NCI-H226 (cell line): ENCODE measurements around the gene CTDSP1.

Experiments used
- DNase-seq: peaks from one replicate; pipeline ENCODE4 v3.0.0-alpha.2; 2015

The CTDSP1 gene

DNA sequence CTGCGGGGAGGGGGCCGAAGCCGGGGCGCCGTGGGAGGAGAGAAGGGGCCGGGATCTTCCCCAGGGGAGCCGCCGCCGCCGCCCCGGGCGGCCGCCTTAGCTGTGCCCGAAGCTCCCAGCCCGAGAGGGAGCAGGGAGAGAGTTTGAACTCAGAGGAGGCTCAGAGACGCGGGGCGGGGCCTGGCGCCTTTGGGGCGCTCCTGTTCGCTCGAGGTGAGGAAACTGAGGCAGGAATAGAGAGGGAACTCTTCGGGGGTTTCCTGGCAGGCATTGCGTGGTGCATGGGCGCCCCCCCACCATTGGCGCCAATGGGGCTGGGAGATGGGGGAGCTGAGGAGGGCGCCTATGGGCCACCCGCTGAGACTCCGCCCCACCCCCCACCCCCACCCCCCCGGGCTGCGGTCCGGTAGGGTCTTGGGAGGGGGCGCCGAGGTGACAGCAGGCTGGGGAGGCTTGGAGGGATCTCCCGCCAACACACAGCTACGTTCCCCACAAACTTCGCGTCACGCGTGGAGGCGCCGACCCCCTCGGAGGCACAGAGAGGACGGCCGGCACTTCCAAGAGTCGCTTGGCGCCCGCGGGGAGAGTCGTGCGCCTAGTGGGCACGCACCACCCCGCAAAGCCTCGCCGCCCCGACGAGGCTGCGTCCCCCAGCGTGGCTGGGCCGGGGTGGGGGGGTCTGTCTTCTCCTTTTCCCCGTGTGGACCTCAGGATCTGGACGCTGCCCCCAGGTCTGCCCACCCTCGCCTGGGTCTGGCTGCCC lies 680 bp downstream of the CTDSP1 start:
- no peak for DNase-seq

DNA sequence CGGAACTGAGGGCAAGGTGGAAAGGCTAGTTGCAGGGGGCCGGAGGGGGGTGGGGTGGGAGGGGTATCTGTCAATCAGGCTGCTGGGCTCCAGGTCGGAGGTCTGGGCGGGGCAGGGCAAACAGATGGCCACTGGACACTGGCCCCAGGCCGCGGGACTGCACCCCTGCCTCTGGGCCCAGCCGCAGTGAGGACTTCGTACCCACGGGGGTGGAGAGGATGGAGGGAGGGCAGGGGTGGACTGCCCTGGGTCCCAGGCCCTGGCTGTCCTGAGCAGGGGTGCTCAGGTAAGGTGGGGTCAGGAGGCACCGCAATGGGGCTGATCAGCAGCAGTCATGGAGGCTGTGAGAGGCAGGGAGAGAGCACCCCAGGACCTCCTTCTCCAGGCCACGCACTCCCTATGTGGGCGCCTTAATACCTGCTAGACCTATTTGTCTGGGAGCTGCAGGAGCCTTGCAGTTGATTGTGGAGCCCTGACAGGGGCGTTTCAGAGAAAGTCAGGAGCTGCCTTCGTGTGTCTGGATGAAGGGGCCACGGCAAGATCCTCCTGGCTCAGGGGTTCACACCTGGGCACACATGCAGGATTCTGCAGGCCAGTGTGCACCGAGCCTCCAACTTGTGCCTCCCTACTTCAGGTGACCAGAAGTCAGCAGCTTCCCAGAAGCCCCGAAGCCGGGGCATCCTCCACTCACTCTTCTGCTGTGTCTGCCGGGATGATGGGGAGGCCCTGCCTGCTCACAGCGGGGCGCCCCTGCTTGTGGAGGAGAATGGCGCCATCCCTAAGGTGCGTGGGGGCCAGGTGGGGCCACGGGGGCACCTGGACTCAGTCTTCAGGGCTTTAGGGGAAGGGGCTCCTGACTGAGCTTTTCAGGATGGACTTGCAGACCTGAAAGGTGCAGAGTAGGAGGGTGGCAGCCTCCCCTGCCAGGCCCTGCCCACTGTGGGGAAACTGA lies 1.5 kb downstream of the CTDSP1 start:
- DNase-seq: no peak

DNA sequence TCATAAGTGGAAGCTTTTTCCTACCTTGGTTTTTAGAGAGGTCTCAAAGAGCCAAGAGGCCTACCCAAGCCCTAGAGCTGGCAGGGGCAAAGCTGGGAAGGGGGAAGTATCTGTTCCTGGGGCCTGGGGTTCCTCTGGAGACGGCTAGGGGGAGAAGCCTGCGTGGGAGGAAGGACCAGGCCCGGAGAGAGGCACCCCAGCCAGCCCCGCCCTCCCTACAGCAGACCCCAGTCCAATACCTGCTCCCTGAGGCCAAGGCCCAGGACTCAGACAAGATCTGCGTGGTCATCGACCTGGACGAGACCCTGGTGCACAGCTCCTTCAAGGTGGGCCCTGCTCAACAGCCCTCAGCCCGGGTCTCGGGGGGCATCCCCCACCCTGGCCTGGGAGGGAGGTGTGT lies 2.2 kb downstream of the CTDSP1 start:
- no peak for DNase-seq

DNA sequence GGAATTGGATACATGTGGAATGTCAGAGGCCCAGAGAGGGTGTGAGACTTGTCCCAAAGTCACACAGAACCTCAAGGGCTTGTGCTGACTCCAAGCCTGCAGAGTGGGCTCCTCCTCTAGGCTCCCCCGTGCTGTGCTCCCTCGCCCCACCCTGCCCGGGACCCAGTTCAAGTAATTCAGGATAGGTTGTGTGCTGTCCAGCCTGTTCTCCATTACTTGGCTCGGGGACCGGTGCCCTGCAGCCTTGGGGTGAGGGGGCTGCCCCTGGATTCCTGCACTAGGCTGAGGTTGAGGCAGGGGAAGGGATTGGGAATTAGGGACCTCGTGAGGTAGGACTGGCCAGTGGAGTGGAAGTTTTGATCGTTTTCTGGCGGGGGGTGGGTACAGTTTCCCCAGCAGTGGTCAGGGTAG lies 2.8 kb downstream of the CTDSP1 start:
- DNase-seq: no peak

DNA sequence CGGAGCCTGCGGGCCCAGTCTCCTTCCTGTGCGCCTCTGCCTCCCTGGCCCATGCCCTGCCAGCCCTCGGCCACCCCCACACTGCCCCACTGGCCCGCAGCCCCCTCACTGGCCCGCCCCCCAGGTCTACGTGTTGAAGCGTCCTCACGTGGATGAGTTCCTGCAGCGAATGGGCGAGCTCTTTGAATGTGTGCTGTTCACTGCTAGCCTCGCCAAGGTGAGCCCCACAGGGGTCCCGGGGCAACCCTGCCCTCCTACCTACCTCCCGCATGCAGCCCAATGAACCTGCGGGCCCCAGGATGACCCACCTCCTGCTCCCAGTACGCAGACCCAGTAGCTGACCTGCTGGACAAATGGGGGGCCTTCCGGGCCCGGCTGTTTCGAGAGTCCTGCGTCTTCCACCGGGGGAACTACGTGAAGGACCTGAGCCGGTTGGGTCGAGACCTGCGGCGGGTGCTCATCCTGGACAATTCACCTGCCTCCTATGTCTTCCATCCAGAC lies 3.3 kb downstream of the CTDSP1 start:
- DNase-seq: no peak

DNA sequence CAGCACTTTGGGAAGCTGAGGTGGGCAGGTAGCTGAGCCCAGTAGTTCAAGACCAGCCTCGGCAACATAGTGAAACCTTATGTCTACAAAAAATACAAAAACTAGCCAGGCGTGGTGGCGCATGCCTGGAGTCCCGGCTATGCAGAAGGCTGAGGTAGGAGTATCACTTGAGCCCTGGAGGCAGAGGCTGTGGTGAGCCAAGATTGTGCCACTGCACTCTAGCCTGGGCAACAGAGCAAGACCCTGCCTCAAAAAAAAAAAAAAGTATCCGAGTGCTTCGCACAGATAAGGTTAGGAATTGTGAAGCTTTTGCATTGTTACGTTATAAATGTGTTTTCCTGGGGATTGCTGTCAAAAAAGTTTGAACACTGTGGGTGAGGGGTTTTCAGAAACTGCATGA lies 4.1 kb downstream of the CTDSP1 start:
- DNase-seq: no peak

DNA sequence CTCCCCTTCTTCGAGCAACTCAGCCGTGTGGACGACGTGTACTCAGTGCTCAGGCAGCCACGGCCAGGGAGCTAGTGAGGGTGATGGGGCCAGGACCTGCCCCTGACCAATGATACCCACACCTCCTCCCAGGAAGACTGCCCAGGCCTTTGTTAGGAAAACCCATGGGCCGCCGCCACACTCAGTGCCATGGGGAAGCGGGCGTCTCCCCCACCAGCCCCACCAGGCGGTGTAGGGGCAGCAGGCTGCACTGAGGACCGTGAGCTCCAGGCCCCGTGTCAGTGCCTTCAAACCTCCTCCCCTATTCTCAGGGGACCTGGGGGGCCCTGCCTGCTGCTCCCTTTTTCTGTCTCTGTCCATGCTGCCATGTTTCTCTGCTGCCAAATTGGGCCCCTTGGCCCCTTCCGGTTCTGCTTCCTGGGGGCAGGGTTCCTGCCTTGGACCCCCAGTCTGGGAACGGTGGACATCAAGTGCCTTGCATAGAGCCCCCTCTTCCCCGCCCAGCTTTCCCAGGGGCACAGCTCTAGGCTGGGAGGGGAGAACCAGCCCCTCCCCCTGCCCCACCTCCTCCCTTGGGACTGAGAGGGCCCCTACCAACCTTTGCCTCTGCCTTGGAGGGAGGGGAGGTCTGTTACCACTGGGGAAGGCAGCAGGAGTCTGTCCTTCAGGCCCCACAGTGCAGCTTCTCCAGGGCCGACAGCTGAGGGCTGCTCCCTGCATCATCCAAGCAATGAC lies 4.8 kb downstream of the CTDSP1 start:
- DNase-seq: no peak

DNA sequence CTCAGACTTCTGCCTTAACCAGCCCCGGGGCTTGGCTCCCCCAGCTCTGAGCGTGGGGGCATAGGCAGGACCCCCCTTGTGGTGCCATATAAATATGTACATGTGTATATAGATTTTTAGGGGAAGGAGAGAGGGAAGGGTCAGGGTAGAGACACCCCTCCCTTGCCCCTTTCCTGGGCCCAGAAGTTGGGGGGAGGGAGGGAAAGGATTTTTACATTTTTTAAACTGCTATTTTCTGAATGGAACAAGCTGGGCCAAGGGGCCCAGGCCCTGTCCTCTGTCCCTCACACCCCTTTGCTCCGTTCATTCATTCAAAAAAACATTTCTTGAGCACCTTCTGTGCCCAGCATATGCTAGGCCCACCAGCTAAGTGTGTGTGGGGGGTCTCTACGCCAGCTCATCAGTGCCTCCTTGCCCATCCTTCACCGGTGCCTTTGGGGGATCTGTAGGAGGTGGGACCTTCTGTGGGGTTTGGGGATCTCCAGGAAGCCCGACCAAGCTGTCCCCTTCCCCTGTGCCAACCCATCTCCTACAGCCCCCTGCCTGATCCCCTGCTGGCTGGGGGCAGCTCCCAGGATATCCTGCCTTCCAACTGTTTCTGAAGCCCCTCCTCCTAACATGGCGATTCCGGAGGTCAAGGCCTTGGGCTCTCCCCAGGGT lies 5.5 kb downstream of the CTDSP1 start:
- no peak for DNase-seq

DNA sequence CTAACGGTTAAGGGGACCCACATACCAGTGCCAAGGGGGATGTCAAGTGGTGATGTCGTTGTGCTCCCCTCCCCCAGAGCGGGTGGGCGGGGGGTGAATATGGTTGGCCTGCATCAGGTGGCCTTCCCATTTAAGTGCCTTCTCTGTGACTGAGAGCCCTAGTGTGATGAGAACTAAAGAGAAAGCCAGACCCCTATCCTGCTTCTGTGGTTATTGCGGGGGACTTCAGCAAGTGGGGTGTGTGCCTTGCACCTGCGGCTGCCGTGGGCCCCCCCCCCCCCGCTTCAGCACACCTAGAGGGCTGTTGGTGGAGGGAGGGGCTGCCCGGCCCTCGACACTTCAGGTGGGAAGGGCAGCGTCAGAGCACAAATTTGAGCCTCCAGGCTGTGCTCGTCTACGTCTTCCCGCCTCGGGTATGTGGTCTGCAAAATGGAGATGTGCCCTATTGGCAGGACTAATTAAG lies 6.1 kb downstream of the CTDSP1 start:
- no peak for DNase-seq

DNA sequence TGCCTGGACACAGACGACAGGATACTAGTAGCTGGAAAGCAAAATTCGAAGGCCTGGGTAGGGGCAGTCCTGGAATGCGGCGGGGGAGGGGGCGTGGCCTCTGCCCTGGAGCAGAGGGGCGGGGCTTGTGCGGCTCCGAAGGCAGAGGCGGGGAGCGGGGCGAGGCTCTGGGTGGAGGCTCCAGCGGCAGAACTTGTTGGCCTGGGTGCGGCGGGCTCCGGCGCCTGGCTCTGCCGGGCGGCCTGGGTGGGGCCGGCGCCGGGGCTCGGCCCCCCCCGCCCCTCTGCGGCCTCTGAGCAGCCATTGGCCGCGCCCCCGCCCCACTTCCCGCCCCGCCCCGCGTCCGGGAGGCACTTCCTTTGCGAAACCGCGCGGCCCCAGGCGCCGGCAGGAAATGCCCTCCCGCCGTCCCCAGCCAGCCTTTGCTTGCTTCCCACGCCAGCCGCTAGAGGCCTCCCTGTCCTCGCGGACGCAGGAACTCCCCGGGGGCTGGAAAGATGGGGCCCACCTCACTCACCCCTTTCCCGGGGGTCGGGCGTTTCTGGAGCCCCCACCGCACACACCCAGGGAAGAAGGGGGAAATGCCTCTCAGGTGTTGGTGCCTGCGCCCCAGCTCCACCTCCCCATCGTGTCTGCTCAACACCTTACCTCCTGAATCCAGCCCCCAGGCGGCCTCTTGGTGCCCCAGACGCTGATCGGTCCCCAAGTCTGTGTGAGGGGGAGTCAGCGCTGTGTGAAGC lies 6.7 kb downstream of the CTDSP1 start:
- DNase-seq: peak; percentile 76

DNA sequence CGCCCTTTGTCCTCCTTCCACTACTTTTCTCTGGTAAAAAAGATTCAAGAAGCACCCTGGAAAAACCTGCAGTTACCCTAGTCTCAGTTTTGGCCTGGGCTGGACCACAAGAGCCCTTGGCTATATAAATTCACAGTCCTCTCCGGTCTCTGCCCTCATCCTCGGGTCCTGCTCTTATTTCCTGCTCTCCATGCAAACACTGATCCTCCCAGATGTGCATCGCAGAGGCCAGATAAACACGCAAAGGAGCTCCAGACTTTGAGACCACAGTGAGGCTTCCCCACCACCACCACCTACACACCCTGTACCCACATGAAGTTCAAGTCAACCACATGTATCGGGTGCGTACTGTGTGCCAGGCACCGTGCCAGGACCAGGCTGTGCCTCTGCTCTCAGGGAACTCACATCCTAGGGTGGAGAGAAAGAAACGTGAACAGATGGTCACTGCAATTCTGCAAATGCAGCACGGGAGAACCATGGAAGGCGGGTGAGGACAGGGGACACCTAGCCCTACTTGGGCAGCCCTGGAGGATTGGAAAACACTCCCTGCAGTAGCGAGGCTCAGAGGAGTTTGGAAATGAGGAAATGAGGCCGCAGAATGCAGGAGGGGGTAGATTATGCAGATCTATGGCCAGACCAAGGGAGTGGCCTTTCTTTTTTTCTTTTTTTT lies 7.4 kb downstream of the CTDSP1 start:
- DNase-seq: no peak

DNA sequence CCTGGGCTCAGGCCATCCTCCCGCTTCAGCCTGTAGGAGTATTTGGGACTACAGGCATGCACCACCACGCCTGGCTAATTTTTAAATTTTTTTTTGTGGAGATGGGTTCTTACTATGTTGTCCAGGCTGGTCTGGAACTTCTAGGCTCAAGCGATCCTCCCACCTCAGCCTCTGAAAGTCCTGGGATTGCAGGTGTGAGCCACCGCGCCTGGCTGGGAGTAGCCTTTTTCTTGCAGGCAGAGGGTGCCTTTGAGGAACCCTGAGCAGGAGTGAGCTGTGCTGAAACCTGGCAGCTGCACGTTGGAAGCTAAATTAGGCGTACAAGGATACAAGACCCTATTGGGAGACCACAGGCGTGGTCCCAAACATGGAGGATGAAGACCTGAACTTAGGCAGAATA lies 8.0 kb downstream of the CTDSP1 start:
- no peak for DNase-seq

DNA sequence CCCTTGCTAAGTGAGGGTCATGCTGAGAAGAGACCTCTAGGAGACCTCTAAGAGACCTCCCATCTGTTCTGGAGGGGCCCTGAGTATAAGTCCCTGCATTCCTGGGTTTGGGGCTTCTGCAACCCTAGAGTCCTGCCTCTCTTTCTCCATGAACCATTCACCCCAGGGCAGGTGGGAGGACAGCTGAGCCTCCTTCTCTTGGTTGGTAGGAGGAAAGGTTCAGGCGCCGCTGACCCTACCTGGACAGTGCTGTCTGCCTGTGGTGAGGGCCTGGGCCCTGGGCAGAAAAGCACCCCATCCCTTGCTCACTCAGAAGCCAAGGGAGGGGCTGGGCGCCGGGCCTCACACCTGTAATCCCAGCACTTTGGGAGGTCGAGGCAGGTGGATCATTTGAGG lies 18.7 kb downstream of the CTDSP1 start:
- DNase-seq: no peak

DNA sequence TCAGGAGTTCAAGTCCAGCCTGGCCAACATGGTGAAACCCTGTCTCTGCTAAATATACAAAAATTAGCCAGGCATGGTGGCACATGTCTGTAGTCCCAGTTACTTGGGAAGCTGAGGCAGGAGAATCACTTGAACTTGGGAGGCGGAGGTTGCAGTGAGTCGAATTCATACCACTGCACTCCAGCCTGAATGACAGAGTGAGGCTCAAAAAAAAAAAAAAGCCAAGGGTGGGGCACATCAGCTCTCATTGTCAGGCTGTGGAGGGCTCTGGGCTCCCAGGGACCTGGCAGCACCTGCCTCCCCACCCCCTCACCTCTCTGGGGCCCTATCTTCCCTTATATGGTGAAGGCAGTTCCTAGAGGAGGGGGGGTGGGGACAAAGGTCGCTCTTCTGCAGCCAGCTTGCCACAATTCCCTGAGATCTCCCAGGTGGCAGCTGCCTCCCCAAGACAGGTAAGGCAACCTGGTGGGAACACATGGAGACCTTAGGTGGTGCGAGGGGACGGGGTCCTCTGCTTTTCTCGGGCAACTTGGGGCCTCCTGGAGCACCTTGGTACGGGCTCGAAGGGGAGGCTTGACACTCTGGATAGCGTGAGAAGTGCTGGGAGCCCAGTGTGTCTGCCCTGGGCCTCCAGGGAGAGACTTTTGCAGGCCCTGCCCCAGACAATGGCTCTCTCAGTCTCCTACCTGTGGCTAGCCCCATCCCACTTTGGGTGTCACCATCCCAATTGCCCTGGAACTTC lies 19.2 kb downstream of the CTDSP1 start, which contains the start of gene VIL1:
Gene VIL1, plus strand, starts transcription at position 407 of the 742 bp plus-strand sequence. CDS start 4,656 bp downstream, outside the sequence.
- DNase-seq: no peak

DNA sequence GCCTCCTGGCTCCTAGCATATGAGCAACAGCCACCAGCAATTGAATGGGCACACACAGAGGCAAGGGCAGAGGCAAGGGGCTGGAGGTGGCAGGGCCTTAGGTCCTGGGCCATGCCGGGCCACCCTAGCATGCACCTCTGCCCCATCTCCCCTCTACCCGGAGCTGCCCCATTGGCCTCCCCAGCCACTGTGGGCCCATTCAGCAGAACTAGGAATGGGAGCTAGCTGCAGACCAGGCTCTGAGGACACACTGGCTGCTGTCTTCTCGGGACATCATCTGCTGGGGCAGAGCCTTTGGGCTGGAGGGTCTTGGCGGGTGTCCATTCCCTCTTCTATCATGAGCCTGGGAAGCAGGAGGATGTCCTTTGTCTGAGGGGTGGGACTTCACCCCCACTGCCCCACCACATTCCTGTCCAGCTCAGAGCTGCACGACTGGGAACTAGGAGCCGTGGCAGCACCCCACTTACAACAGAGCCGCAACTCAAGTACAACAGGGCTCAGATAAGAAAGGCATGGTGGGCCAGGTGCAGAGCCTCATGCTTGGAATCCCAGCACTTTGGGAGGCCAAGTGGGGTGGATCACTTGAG lies 20.1 kb downstream of the CTDSP1 start:
- DNase-seq: no peak

DNA sequence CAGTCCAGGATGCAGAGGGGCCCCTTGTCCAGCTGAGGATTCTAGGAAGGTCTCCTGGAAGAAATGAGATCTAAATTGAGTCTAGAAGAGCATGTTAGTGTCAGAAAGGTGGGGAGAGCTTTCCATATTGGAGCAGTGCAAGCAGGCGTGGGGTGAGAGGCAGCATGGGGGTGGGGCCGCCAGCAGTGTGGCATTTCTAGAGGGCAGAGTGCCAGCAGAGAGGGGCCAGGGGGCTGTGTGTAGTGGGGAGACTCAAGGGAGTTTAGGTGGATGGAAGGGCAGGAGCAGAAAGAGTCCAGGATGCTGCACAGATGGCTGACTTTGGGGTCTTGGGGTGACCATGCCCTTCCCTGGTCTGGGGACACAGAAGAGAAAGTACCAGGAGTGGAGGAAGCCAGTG lies 21.4 kb downstream of the CTDSP1 start:
- no peak for DNase-seq

DNA sequence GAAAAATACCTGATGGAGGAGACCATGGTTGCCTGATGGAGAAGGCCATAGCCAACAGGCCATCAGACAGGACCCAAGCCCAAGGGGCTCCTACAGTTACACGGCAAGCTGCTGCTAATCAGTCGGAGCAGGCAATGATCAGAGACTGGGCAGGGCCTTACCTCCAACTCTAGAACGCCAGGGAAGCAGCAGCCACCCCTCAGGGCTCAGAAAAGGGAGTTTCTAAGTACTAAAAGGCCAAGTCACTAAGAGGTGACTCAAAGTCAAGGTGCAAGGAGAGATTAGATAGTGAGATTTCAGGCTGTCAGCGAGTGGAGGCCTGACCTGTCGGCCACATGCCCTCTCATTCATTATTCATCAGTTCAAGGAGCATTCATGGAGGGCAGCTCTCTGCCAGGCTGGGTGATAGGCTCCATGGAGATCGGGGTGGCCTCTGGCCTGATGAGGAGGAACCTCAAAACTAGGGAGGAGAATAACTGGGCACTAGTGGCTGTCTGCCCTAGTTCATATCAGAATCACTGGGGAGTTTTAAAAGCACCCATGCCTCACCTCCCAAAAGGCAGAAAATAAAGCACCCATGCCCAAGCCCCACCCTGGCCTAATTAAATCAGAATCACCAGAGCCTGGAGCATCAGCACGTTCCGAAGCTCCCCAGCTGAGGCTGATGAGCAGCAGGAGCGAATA lies 22.9 kb downstream of the CTDSP1 start:
- DNase-seq: no peak

DNA sequence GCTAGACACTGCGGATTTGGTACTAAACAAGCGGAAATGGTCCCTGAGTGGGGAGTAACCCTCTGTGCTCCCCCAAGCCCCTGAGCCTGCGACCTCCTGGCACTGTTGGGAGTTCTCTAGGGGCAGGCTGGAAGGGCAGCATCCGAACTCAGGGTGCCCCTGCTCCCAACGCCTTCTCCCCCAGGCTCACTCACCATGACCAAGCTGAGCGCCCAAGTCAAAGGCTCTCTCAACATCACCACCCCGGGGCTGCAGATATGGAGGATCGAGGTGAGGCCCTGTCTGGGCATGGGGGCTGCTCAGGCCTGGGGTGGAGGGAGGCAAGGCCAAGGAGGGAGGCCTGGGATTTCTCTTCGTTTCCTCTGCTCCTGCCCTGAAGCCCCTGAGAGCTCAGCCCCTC lies 23.9 kb downstream of the CTDSP1 start:
- DNase-seq: no peak

DNA sequence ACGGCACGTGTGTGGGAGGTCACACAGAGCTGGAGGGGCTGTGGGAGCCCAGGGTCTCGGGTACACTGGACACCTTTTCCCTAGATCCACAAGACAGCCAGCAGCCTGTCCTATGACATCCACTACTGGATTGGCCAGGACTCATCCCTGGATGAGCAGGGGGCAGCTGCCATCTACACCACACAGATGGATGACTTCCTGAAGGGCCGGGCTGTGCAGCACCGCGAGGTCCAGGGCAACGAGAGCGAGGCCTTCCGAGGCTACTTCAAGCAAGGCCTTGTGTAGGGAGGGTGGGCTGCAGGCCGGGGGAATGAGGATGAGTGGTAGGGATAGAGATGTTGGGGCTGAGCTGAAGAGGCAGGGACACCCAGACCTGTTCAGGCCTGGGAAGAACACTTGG lies 25.9 kb downstream of the CTDSP1 start:
- no peak for DNase-seq
